ENCODE results near the gene CRIM1.

GRCh38 chr2:36380624-36381481, 25.3 kb downstream of the CRIM1 start:
- no peak for TF ChIP-seq CTCF (conservative IDR thresholded peaks at IDR 0.05 in 1 of 2, IDR thresholded peaks at IDR 0.05 in 1 of 2; ENCODE audit: low read depth in 1 of 2, low read length in 2 of 2)
- TF ChIP-seq EZH2 (IDR thresholded peaks at IDR 0.05; ENCODE audit: low read length, missing control alignments), result no peak

All from fibroblast of lung (primary cell).